Measurements from ENCODE around the gene PAK3. TPM values are rescaled to one million over a fixed set of nuclear protein-coding genes. Genes with fewer than 3 reads are reported as not detected.

The PAK3 gene
- total RNA-seq, 1 donor from 2014 or later, result 12.3 TPM

DNA sequence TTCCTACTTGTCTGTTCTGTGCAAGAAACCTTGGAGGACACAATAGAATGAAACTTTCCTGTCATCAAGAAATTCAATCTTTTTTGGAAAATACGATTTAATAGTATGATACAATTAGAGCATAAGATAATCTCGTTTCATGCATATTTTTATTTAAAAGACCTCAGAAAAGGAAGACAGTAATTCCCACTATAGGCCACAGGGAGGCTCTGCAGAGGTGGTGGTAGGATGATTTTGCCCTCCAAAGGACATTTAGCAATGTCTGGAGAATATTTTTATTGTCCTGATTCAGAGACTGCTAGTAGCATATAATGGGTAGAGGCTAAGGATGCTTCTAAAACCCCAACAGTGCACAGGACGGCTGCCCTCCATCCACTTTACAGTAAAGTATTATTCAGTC lies 68.7 kb downstream of the PAK3 start:
- peaks cover 2% of the 10 kb centered on the region for H3K9me3 Mint-ChIP-seq
- no peak overlapping the region for H3K4me3 Mint-ChIP-seq
- H3K36me3 Mint-ChIP-seq (ENCODE audit: low read depth), result no peaks in the 10 kb centered on the region
- no peak overlapping the region for H3K27ac Mint-ChIP-seq (ENCODE audit: unreplicated experiment)
- H3K4me1 Mint-ChIP-seq, result no peaks in the 10 kb centered on the region
- no peak for DNase-seq (ENCODE audit: low read depth, low spot score)
- TF ChIP-seq, protein P1, sequence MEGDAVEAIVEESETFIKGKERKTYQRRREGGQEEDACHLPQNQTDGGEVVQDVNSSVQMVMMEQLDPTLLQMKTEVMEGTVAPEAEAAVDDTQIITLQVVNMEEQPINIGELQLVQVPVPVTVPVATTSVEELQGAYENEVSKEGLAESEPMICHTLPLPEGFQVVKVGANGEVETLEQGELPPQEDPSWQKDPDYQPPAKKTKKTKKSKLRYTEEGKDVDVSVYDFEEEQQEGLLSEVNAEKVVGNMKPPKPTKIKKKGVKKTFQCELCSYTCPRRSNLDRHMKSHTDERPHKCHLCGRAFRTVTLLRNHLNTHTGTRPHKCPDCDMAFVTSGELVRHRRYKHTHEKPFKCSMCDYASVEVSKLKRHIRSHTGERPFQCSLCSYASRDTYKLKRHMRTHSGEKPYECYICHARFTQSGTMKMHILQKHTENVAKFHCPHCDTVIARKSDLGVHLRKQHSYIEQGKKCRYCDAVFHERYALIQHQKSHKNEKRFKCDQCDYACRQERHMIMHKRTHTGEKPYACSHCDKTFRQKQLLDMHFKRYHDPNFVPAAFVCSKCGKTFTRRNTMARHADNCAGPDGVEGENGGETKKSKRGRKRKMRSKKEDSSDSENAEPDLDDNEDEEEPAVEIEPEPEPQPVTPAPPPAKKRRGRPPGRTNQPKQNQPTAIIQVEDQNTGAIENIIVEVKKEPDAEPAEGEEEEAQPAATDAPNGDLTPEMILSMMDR (conservative IDR thresholded peaks at IDR 0.05), result peak; percentile 68
- H3K27me3 Mint-ChIP-seq (ENCODE audit: low read depth), result no peaks in the 10 kb centered on the region

- H3K36me3 Mint-ChIP-seq (ENCODE audit: low read depth), result no peaks in the 10 kb centered on the region
- no peaks in the 10 kb centered on the region for H3K4me1 Mint-ChIP-seq
- H3K27ac Mint-ChIP-seq (ENCODE audit: unreplicated experiment), result no peak overlapping the region
- DNase-seq (ENCODE audit: low read depth, low spot score), result no peak
- H3K4me3 Mint-ChIP-seq, result no peak overlapping the region
- H3K9me3 Mint-ChIP-seq, result peaks cover 2% of the 10 kb centered on the region
- H3K27me3 Mint-ChIP-seq (ENCODE audit: low read depth), result no peaks in the 10 kb centered on the region
- TF ChIP-seq, protein P1 (conservative IDR thresholded peaks at IDR 0.05), result no peak
Measured at GRCh38 chrX:111165902-111166301, 69.9 kb downstream of the PAK3 start.

DNA sequence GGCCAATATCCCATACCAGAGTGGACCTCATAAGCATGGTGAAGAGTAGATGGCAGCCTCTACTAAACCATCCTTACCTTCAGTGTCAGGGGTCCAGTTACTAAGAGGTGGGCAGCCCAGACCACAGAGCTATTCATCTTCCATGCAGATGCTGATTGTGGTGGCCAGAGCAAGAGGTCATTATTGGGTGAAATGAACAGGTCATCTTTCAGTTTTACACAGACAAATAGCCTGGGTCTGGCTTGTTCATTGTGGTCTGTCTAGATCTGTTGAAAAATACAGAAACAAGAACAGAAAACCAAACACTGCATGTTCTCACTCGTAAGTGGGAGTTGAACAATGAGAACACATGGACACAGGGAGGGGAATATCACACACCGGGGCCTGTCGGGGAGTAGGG lies 71.3 kb downstream of the PAK3 start:
- H3K4me3 Mint-ChIP-seq, result no peak overlapping the region
- no peak for DNase-seq (ENCODE audit: low read depth, low spot score)
- no peaks in the 10 kb centered on the region for H3K36me3 Mint-ChIP-seq (ENCODE audit: low read depth)
- TF ChIP-seq, protein P1 (conservative IDR thresholded peaks at IDR 0.05), result no peak
- no peak overlapping the region for H3K27ac Mint-ChIP-seq (ENCODE audit: unreplicated experiment)
- no peaks in the 10 kb centered on the region for H3K4me1 Mint-ChIP-seq
- no peaks in the 10 kb centered on the region for H3K9me3 Mint-ChIP-seq
- H3K27me3 Mint-ChIP-seq (ENCODE audit: low read depth), result no peaks in the 10 kb centered on the region

DNA sequence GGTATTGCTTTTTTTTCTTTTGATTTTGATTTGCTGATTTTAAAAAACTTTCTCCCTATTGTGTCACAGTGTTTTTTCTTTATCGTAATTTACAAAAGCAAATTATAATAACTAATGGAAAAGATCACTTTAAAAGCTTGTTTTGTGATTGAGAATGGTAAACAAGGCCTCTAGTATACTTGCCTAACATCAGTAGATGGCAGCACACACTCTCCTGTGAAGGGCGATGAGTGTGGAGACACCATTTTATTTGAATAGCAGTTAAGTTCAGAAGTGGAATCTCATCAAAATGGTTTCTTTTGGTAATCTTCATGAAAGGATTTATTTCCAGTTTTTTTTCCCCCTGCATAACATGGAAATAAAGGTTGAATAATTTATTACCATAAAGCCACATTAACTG lies 72.3 kb downstream of the PAK3 start:
- Mint-ChIP-seq H3K36me3 (ENCODE audit: low read depth) (no peaks in the 10 kb centered on the region), H3K27ac (ENCODE audit: unreplicated experiment) (no peak overlapping the region)

GRCh38 chrX:111169141-111169540 lies 73.2 kb downstream of the PAK3 start:
- H3K9me3 Mint-ChIP-seq, result no peaks in the 10 kb centered on the region
- no peaks in the 10 kb centered on the region for H3K4me1 Mint-ChIP-seq
- H3K27ac Mint-ChIP-seq (ENCODE audit: unreplicated experiment), result no peak overlapping the region
- TF ChIP-seq, protein P1 (conservative IDR thresholded peaks at IDR 0.05), result no peak
- H3K4me3 Mint-ChIP-seq, result no peak overlapping the region
- DNase-seq (ENCODE audit: low read depth, low spot score), result no peak
- H3K36me3 Mint-ChIP-seq (ENCODE audit: low read depth), result peaks cover 1% of the 10 kb centered on the region
- no peaks in the 10 kb centered on the region for H3K27me3 Mint-ChIP-seq (ENCODE audit: low read depth)

More for the DNA sequence above, 72.3 kb downstream of the PAK3 start:
- TF ChIP-seq, protein P1 (conservative IDR thresholded peaks at IDR 0.05), result peak; percentile 61
- no peaks in the 10 kb centered on the region for H3K27me3 Mint-ChIP-seq (ENCODE audit: low read depth)
- H3K4me3 Mint-ChIP-seq, result no peak overlapping the region
- H3K4me1 Mint-ChIP-seq, result no peaks in the 10 kb centered on the region
- DNase-seq (ENCODE audit: low read depth, low spot score), result peak; percentile 2
- no peaks in the 10 kb centered on the region for H3K9me3 Mint-ChIP-seq

- Mint-ChIP-seq H3K27me3 (ENCODE audit: low read depth) (no peaks in the 10 kb centered on the region), H3K36me3 (ENCODE audit: low read depth) (peaks cover 2% of the 10 kb centered on the region), H3K27ac (ENCODE audit: unreplicated experiment) (no peak overlapping the region), H3K4me1 (no peaks in the 10 kb centered on the region), H3K9me3 (no peaks in the 10 kb centered on the region), H3K4me3 (no peak overlapping the region)
- no peak for DNase-seq (ENCODE audit: low read depth, low spot score)
- TF ChIP-seq, protein P1 (conservative IDR thresholded peaks at IDR 0.05), result no peak
Measured at GRCh38 chrX:111170017-111170416, 74.0 kb downstream of the PAK3 start.

Measured in neural crest cell (in vitro differentiated cells).